ENCODE measurements around the gene ANKRD35. TPM values are rescaled to one million over a fixed set of nuclear protein-coding genes. Genes with fewer than 3 reads are reported as not detected.
A peak's percentile ranks its signal among the peaks of the same experiment; 100 is the strongest.
"Not testable (repeated sequence)": the region's sequence is repeated elsewhere in the genome, so short reads cannot be mapped to it uniquely, and the experiment has no call there.

Gene ANKRD35
- 1 to 10 TPM in 3 of 9 donors, under 1 TPM in 5, not detected in 1; 0.37 to 1.3 (median 0.65) TPM for total RNA-seq
- 1 to 10 TPM in 2 of 3 donors, under 1 TPM in 1; 0.55 to 2.0 (median 1.2) TPM for polyA plus RNA-seq
- long read RNA-seq, donor 1 = 0 reads
- long read RNA-seq, donor 2 = 0 reads
- long read RNA-seq, donor 3 = 0 reads
- long read RNA-seq, donor 4, partial matches to known transcripts = 1 of 3 reads
- long read RNA-seq, donor 4, other reads (novel, unspliced or antisense) = 2 of 3 reads
- long read RNA-seq, donor 5, partial matches to known transcripts = 2 of 4 reads
- long read RNA-seq, donor 5, other reads (novel, unspliced or antisense) = 1 of 4 reads
- long read RNA-seq, donor 6, partial matches to known transcripts = 5 of 5 reads
- long read RNA-seq, donor 6, other reads (novel, unspliced or antisense) = 0 of 5 reads
- long read RNA-seq, donor 7 = 0 reads
- long read RNA-seq, donor 8 = 0 reads
- long read RNA-seq, donor 9 = 0 reads
- long read RNA-seq, donor 10 = 0 reads

- H3K36me3 ChIP-seq (replicated peaks in 1 of 2) = no peaks in the 10 kb centered on the region
- peak within 1 kb of the TSS in 2 of 4 donors; percentile 53 to 63 for H3K4me3 ChIP-seq
- intact Hi-C loops (cut with DNase I) = no loop called here
- no peaks in the 10 kb centered on the region for H3K27me3 ChIP-seq
- H3K27ac ChIP-seq = no peak within 1 kb of the TSS
- H3K4me1 ChIP-seq (replicated peaks in 1 of 2) = peaks cover 3 to 10% of the 10 kb centered on the region in 2 donors
- no peaks in the 10 kb centered on the region for H3K9me3 ChIP-seq (replicated peaks in 1 of 3)
- WGBS, 4 donors = 0 to 4% (median 2%) methylated on average over 14 to 36 of the region's 36 CpGs
- TF ChIP-seq POLR2A (IDR thresholded peaks at IDR 0.05) (no peak), CTCF (IDR thresholded peaks at IDR 0.05) (no peak)
- peak; percentile 71 to 91 (median 82) for DNase-seq
These were observed at the start of gene ANKRD35 for GRCh38 chr1:145885738-145886287. TSS of gene ANKRD35 (minus strand) at chr1:145885866. CDS start at chr1:145885758, 108 bp downstream.

GRCh38 chr1:145932522-145933009 is 46.9 kb upstream of the ANKRD35 start:
- H3K4me1 ChIP-seq (replicated peaks in 1 of 2); H3K27ac ChIP-seq; H3K9me3 ChIP-seq (replicated peaks in 1 of 3); DNase-seq; intact Hi-C loops (cut with DNase I); H3K27me3 ChIP-seq; H3K4me3 ChIP-seq: not testable (repeated sequence)
- H3K36me3 ChIP-seq (replicated peaks in 1 of 2) = peaks cover 0 to 40% of the 10 kb centered on the region in 2 donors
- 57 to 73% (median 63%) methylated on average over 7 to 9 of the region's 9 CpGs for WGBS, 4 donors

GRCh38 chr1:145927916-145928643 is 42.4 kb upstream of the ANKRD35 start:
- TF ChIP-seq POLR2A (IDR thresholded peaks at IDR 0.05) = no peak
- no peak for TF ChIP-seq CTCF (IDR thresholded peaks at IDR 0.05)
- Histone ChIP-seq H3K4me1 (replicated peaks in 1 of 2) (peaks cover 8 to 15% of the 10 kb centered on the region in 2 donors), H3K27ac (peak overlapping the region; percentile 89 to 96 (median 91)), H3K27me3 (no peaks in the 10 kb centered on the region), H3K9me3 (replicated peaks in 1 of 3) (no peaks in the 10 kb centered on the region), H3K4me3 (peak overlapping the region in 3 of 4 donors; percentile 80 to 96 (median 88)), H3K36me3 (replicated peaks in 1 of 2) (peaks cover 0 to 19% of the 10 kb centered on the region in 2 donors)
- no peak for DNase-seq
- WGBS, 4 donors = 61 to 66% (median 63%) methylated on average over 18 to 20 of the region's 20 CpGs
- intact Hi-C loops (cut with DNase I) = no loop called here

GRCh38 chr1:145927063-145927886 is 41.6 kb upstream of the ANKRD35 start, which contains the start of gene RBM8A:
TSS of gene RBM8A (minus strand) at chr1:145927484. CDS start at chr1:145927426, 58 bp downstream.
- TF ChIP-seq CTCF (IDR thresholded peaks at IDR 0.05) = peak; percentile 43 to 86 (median 74)
- peak; percentile 95 to 99 for TF ChIP-seq POLR2A (IDR thresholded peaks at IDR 0.05)
- 0 to 1% (median 0%) methylated on average over 41 of the region's 41 CpGs for WGBS, 4 donors
- Histone ChIP-seq H3K4me3 (peak within 1 kb of the TSS; percentile 56 to 96 (median 84)), H3K27me3 (no peaks in the 10 kb centered on the region), H3K4me1 (replicated peaks in 1 of 2) (peaks cover 8 to 23% of the 10 kb centered on the region in 2 donors), H3K27ac (peak within 1 kb of the TSS; percentile 89 to 96 (median 91)), H3K9me3 (replicated peaks in 1 of 3) (no peaks in the 10 kb centered on the region), H3K36me3 (replicated peaks in 1 of 2) (peaks cover 0 to 26% of the 10 kb centered on the region in 2 donors)
- peak; percentile 94 to 99 (median 97) for DNase-seq
- intact Hi-C loops (cut with DNase I) = no loop called here

All from adrenal gland (tissue), 19 donors.